DND-41 (cell line): ENCODE measurements around the gene TTLL8.

ENCODE experiments used
- ATAC-seq: fragments of 200-7000 bp; cut with Tn5 transposase; 3 replicates; pipeline ENCODE4 v1.9.1; 2021; ENCODE audit warnings: low read depth; ENCODE audit not compliant: insufficient read depth
- DNase-seq: peaks from one replicate; pipeline ENCODE4 v3.0.0-alpha.2; 2020
- H2AFZ ChIP-seq: 2 replicates; pipeline ENCODE4 v1.6.0; 2012; ENCODE audit warnings: low read depth, low read length
- H3K27ac ChIP-seq: 2 replicates; pipeline ENCODE4 v1.5.1; 2012; ENCODE audit warnings: low read length, inconsistent platforms
- H3K27me3 ChIP-seq: fragments of 200-600 bp; sonication (generic); 2 replicates; pipeline ENCODE4 v1.6.0; 2012; ENCODE audit warnings: low read length, mild to moderate bottlenecking, inconsistent platforms; ENCODE audit not compliant: insufficient read depth, poor library complexity
- H3K36me3 ChIP-seq: 2 replicates; pipeline ENCODE4 v1.5.1; 2012; ENCODE audit warnings: low read length, inconsistent platforms; ENCODE audit not compliant: insufficient read depth
- H3K4me1 ChIP-seq: 2 replicates; pipeline ENCODE4 v1.5.1; 2012; ENCODE audit warnings: mild to moderate bottlenecking, low read length; ENCODE audit not compliant: insufficient read depth
- H3K4me2 ChIP-seq: 2 replicates; pipeline ENCODE4 v1.6.0; 2012; ENCODE audit warnings: mild to moderate bottlenecking, moderate library complexity, low read length, inconsistent platforms; ENCODE audit not compliant: insufficient read depth
- H3K4me3 ChIP-seq, 2 experiments: fragments of 200-600 bp in 1 of 2; shearing (Covaris generic) in 1 of 2; 2 replicates each; pipeline ENCODE4 v1.5.1; 2012 to 2016; ENCODE audit warnings: inconsistent platforms in 2 of 2, low read length in 2 of 2, mild to moderate bottlenecking in 2 of 2, low read depth in 1 of 2, moderate library complexity in 1 of 2
- H3K79me2 ChIP-seq: 2 replicates; pipeline ENCODE4 v1.6.0; 2012; ENCODE audit warnings: low read length, inconsistent platforms; ENCODE audit not compliant: insufficient read depth
- H3K9ac ChIP-seq: 2 replicates; pipeline ENCODE4 v1.6.0; 2012; ENCODE audit warnings: low read depth, mild to moderate bottlenecking, inconsistent platforms, low read length, moderate library complexity
- H3K9me3 ChIP-seq: 2 replicates; pipeline ENCODE4 v1.5.1; 2012; ENCODE audit warnings: low read length, moderate library complexity, mild to moderate bottlenecking, inconsistent platforms; ENCODE audit not compliant: insufficient read depth, severe bottlenecking
- H4K20me1 ChIP-seq: 2 replicates; pipeline ENCODE4 v1.6.0; 2012; ENCODE audit warnings: low read length; ENCODE audit not compliant: insufficient read depth
- EZH2 ChIP-seq: IDR thresholded peaks from 3 replicates; pipeline ENCODE4 v1.6.1; 2012; ENCODE audit warnings: borderline replicate concordance, low read depth, mild to moderate bottlenecking, moderate library complexity, low read length, inconsistent platforms; ENCODE audit not compliant: severe bottlenecking
- TF ChIP-seq, protein P1 (sequence below): IDR thresholded peaks from 2 replicates; pipeline ENCODE4 v1.5.1; 2012; ENCODE audit warnings: borderline replicate concordance, low read length, moderate library complexity, mild to moderate bottlenecking; ENCODE audit not compliant: poor library complexity, severe bottlenecking; ENCODE audit errors: extremely low read depth

The TTLL8 gene

DNA sequence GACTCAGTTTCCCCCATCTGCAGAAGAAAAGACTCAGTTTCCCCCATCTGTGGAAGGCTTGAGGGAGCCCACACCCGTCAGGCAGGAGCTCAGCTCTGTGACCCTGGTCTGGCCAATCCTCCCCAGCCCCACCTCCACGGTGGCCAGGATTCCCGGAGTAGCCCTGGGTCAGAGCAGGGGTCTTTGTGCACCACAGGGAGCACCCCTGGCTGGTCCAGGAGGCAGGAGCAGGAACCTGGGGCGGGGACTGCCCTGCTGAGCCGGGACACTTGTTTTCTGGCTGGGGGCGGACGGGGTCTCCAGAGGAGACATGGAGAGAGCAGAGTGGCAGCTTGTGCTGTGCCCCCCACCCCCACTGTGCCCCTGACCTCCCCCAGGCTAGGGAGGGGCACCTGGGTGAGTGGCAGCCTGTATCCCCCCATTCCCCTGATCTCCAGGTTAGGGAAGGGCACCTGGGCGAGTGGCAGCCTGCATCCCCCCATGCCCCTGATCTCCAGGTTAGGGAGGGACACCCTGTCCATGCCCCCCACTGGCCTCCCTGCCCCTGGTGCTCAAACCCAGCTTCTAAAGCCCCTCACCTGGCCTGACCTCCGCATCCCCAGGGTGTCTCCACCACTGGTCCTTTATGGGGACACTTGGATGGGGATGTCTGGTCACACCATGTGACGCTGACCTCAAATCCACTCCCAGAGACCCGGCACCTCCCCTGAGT is 64.3 kb downstream of the TTLL8 start:
- TF ChIP-seq, protein P1, sequence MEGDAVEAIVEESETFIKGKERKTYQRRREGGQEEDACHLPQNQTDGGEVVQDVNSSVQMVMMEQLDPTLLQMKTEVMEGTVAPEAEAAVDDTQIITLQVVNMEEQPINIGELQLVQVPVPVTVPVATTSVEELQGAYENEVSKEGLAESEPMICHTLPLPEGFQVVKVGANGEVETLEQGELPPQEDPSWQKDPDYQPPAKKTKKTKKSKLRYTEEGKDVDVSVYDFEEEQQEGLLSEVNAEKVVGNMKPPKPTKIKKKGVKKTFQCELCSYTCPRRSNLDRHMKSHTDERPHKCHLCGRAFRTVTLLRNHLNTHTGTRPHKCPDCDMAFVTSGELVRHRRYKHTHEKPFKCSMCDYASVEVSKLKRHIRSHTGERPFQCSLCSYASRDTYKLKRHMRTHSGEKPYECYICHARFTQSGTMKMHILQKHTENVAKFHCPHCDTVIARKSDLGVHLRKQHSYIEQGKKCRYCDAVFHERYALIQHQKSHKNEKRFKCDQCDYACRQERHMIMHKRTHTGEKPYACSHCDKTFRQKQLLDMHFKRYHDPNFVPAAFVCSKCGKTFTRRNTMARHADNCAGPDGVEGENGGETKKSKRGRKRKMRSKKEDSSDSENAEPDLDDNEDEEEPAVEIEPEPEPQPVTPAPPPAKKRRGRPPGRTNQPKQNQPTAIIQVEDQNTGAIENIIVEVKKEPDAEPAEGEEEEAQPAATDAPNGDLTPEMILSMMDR, result no peak
- TF ChIP-seq EZH2, result no peak
- no peaks in the 10 kb centered on the region for H3K27me3 ChIP-seq

DNA sequence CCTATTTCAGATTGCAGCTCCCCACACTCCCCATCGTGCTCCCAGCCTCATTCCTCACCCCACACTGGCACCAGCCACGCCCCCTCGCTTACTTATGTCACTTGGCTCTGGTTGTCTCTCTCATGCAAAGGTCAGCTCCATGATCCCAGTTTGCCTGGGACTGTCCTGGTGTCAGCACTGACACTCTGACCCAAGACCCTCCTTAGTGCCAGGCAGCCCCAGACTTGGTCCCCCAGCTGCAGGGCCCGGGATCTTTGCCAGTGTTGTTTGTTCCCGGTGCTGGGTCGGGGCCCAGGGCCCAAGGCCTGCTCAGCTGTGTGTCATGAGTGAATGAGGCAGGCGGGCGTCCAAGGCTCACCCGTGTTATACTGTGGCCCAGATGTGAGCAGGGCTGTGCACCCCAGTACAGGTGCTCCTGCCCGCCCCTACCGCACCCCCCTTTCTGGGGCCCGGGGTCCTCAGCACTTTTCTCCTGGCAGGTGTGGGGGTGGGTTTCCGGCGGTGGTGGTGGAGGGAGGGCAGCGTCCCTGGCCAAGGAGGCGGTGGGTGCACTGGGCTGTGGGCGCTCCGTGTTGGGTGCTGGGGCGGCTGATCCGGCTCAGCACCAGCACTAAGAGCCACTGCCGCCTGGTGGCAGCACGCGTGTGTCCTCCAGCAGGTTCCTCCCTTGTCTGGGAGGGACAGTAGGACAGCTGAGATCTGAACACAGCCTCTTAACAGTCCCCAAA is 65.0 kb downstream of the TTLL8 start:
- ATAC-seq (peak; percentile 91), DNase-seq (peak; percentile 60)
- Histone ChIP-seq H3K9me3 (no peaks in the 10 kb centered on the region), H3K27me3 (no peaks in the 10 kb centered on the region), H3K4me1 (no peaks in the 10 kb centered on the region), H2AFZ (no peak overlapping the region), H3K4me3 (no peak overlapping the region), H3K9ac (no peak overlapping the region), H3K36me3 (no peaks in the 10 kb centered on the region), H3K27ac (no peak overlapping the region), H3K4me2 (no peak overlapping the region), H3K79me2 (no peaks in the 10 kb centered on the region), H4K20me1 (peaks cover 5% of the 10 kb centered on the region; the same call in 1 of the 2 replicates)
- TF ChIP-seq, protein P1, result peak; percentile 79
- TF ChIP-seq EZH2, result no peak

More for the DNA sequence above, 64.3 kb downstream of the TTLL8 start:
- no peak overlapping the region for H3K27ac ChIP-seq
- no peaks in the 10 kb centered on the region for H3K36me3 ChIP-seq
- H4K20me1 ChIP-seq, result peaks cover 5% of the 10 kb centered on the region; the same call in 1 of the 2 replicates
- no peak for DNase-seq
- no peak overlapping the region for H3K9ac ChIP-seq
- H3K4me1 ChIP-seq, result no peaks in the 10 kb centered on the region
- no peak for ATAC-seq
- no peak overlapping the region for H2AFZ ChIP-seq
- no peaks in the 10 kb centered on the region for H3K9me3 ChIP-seq
- H3K4me3 ChIP-seq, result no peak overlapping the region
- no peak overlapping the region for H3K4me2 ChIP-seq
- no peaks in the 10 kb centered on the region for H3K79me2 ChIP-seq

DNA sequence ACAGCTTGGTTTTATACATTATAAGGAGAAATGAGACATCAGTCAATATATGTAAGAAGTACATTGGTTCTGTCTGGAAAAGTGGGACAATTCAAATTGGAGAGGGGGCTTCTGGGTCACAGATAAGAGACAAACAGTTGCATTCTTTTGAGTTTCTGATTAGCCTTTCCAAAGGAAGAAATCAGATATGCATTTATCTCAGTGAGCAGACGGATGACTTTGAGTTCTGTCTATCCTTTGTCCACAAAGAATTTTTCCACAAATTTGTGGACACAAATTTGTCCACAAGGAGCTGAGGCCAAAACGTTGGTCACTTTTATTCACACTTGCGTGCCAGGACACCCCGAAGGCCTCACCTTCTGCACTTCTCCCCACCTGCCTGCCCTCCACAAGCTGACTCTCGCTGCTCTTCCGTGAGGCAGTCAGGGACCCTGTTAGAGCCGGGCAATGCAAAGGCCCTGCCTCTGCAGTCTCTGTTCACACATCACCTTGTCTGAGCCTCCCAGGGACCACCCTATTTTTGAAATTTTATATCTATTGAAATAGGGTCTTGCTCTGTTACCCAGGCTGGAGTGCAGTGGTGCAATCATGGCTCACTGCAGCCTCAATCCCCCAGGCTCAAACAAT is 66.1 kb downstream of the TTLL8 start:
- Histone ChIP-seq H3K36me3 (no peaks in the 10 kb centered on the region), H3K4me3 (no peak overlapping the region), H3K9me3 (no peaks in the 10 kb centered on the region), H3K9ac (no peak overlapping the region), H3K4me2 (no peak overlapping the region), H4K20me1 (peaks cover 5% of the 10 kb centered on the region; the same call in 1 of the 2 replicates), H3K4me1 (no peaks in the 10 kb centered on the region), H3K27ac (no peak overlapping the region), H2AFZ (no peak overlapping the region), H3K27me3 (no peaks in the 10 kb centered on the region), H3K79me2 (no peaks in the 10 kb centered on the region)
- DNase-seq, result no peak
- TF ChIP-seq, protein P1, result no peak
- TF ChIP-seq EZH2, result no peak
- no peak for ATAC-seq
